K562 (cell line): ENCODE data around the gene QKI.

Experiments
- DIDO1 ChIP-seq: fragments of 450-650 bp; IDR thresholded peaks from 2 replicates; pipeline ENCODE4 v1.6.1; 2016; ENCODE audit warnings: low read depth, missing biosample characterization, missing genetic modification characterization
- GATA2 ChIP-seq: sonication (generic); formaldehyde crosslinking; IDR thresholded peaks from 2 replicates; pipeline ENCODE4 v1.4.0; 2020; ENCODE audit warnings: mild to moderate bottlenecking, missing genetic modification reagents
- IRF2 ChIP-seq: sonication (generic); formaldehyde crosslinking; IDR thresholded peaks from 2 replicates; pipeline ENCODE4 v1.8.1; 2022; ENCODE audit warnings: mild to moderate bottlenecking, missing genetic modification reagents
- MAFG ChIP-seq: fragments of 450-650 bp; conservative IDR thresholded peaks from 2 replicates; pipeline ENCODE4 v1.6.1; 2016; ENCODE audit warnings: missing genetic modification characterization, missing compliant biosample characterization
- PCBP1 ChIP-seq: fragments of 200-400 bp; formaldehyde crosslinking; IDR thresholded peaks from 2 replicates; pipeline ENCODE4 v1.6.1; 2018; ENCODE audit warnings: mild to moderate bottlenecking, low read depth, low read length; ENCODE audit not compliant: poor library complexity, severe bottlenecking
- PCBP2 ChIP-seq: fragments of 200-400 bp; formaldehyde crosslinking; IDR thresholded peaks from 2 replicates; pipeline ENCODE4 v1.6.1; 2018; ENCODE audit warnings: low read length, low read depth, mild to moderate bottlenecking, moderate library complexity; ENCODE audit not compliant: poor library complexity, severe bottlenecking
- SMC3 ChIP-seq: conservative IDR thresholded peaks from 2 replicates; pipeline ENCODE4 v1.6.1; 2011; ENCODE audit warnings: low read depth, low read length, improper control_type of control experiment; ENCODE audit not compliant: insufficient read depth
- ZNF224 ChIP-seq: sonication (generic); formaldehyde crosslinking; IDR thresholded peaks from 2 replicates; pipeline ENCODE4 v1.8.0; 2022; ENCODE audit warnings: mild to moderate bottlenecking, missing genetic modification reagents
- ZNF282 ChIP-seq: sonication (generic); formaldehyde crosslinking; IDR thresholded peaks from 2 replicates; pipeline ENCODE4 v1.8.1; 2023; ENCODE audit warnings: missing genetic modification reagents
- TF ChIP-seq, protein P1 (sequence below), 3 experiments: IDR thresholded peaks in 2 of 3; conservative IDR thresholded peaks in 1 of 3; 2 replicates each; pipeline ENCODE4 v1.5.1; 2011 to 2012; ENCODE audit warnings: low read length in 3 of 3, mild to moderate bottlenecking in 3 of 3, control low read depth in 2 of 3, improper control_type of control experiment in 1 of 3, inconsistent platforms in 1 of 3, low read depth in 1 of 3, mixed read lengths in 1 of 3, moderate library complexity in 1 of 3; ENCODE audit not compliant: insufficient read depth in 2 of 3

DNA sequence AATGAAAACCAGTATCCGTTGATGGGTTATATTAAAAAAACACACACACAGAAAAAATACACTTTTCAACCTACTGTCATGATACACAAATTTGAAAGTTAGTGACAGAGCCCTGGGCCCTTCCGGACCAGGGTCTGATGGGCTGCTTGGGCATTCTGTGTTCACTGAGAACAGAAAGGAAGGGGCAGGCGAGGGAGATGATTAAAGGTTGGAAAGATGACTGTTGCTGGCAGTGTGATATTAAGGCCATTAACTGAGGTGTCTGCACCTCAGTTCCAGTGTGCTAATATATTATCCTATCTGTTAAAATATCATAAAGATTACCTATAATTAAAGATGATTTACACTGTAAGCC is 18.7 kb upstream of the QKI start:
- TF ChIP-seq GATA2 (CRISPR knock-in tag) (no peak), IRF2 (CRISPR knock-in tag) (no peak), SMC3 (no peak), ZNF282 (no peak), ZNF224 (no peak), PCBP1 (no peak), MAFG (no peak), PCBP2 (no peak), DIDO1 (no peak)
- TF ChIP-seq, protein P1, sequence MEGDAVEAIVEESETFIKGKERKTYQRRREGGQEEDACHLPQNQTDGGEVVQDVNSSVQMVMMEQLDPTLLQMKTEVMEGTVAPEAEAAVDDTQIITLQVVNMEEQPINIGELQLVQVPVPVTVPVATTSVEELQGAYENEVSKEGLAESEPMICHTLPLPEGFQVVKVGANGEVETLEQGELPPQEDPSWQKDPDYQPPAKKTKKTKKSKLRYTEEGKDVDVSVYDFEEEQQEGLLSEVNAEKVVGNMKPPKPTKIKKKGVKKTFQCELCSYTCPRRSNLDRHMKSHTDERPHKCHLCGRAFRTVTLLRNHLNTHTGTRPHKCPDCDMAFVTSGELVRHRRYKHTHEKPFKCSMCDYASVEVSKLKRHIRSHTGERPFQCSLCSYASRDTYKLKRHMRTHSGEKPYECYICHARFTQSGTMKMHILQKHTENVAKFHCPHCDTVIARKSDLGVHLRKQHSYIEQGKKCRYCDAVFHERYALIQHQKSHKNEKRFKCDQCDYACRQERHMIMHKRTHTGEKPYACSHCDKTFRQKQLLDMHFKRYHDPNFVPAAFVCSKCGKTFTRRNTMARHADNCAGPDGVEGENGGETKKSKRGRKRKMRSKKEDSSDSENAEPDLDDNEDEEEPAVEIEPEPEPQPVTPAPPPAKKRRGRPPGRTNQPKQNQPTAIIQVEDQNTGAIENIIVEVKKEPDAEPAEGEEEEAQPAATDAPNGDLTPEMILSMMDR (IDR thresholded peaks at IDR 0.05 in 2 of 3, conservative IDR thresholded peaks at IDR 0.05 in 1 of 3; ENCODE audit: insufficient read depth in 2 of 3, low read depth in 1 of 3, low read length in 3 of 3): no peak
